SK-N-MC (cell line): Measurements from ENCODE around the gene EFNB2.

Source experiments
- DNase-seq: peaks from one replicate; pipeline ENCODE4 v3.0.0-alpha.2; 2011; ENCODE audit warnings: low read depth, low spot score
- H3K27ac ChIP-seq: fragments of 200-600 bp; sonication (generic); 2 replicates; pipeline ENCODE4 v1.5.1; 2016; ENCODE audit warnings: mixed run types
- H3K36me3 ChIP-seq: fragments of 200-600 bp; sonication (generic); 2 replicates; pipeline ENCODE4 v1.6.1; 2017; ENCODE audit warnings: antibody characterized with exemption, low read length, mixed read lengths; ENCODE audit not compliant: insufficient read depth
- H3K4me3 ChIP-seq: fragments of 200-600 bp; sonication (generic); 2 replicates; pipeline ENCODE4 v1.5.1; 2016
- H3K9ac ChIP-seq: fragments of 200-600 bp; sonication (generic); 2 replicates; pipeline ENCODE4 v1.8.0; 2017; ENCODE audit warnings: mixed run types, mixed read lengths; ENCODE audit not compliant: insufficient read length
- H3K9me3 ChIP-seq: fragments of 200-600 bp; sonication (generic); 2 replicates; pipeline ENCODE4 v1.6.1; 2017; ENCODE audit warnings: low read depth, mild to moderate bottlenecking, antibody characterized with exemption, low read length, moderate library complexity, mixed read lengths
- EZH2 ChIP-seq: fragments of 200-600 bp; sonication (generic); IDR thresholded peaks from one replicate; pipeline ENCODE4 v1.6.1; 2017; ENCODE audit warnings: antibody characterized with exemption
- FOXP2 ChIP-seq: optimal IDR thresholded peaks from 2 replicates; pipeline ENCODE3; 2011; ENCODE audit warnings: mild to moderate bottlenecking, moderate library complexity; ENCODE audit not compliant: insufficient read depth; ENCODE audit errors: extremely low read length, control extremely low read depth
- POLR2AphosphoS5 ChIP-seq: IDR thresholded peaks from 2 replicates; pipeline ENCODE4 v1.6.1; 2012; ENCODE audit warnings: mild to moderate bottlenecking, low read depth, low read length, borderline replicate concordance

The EFNB2 gene

GRCh38 chr13:106467427-106468122 lies 67.9 kb downstream of the EFNB2 start:
- Histone ChIP-seq H3K4me3 (no peak overlapping the region), H3K9ac (no peak overlapping the region), H3K36me3 (no peaks in the 10 kb centered on the region), H3K9me3 (no peaks in the 10 kb centered on the region), H3K27ac (no peak overlapping the region)
- TF ChIP-seq POLR2AphosphoS5: no peak
- TF ChIP-seq EZH2: no peak
- TF ChIP-seq FOXP2: no peak
- DNase-seq: no peak

- Histone ChIP-seq H3K36me3 (no peaks in the 10 kb centered on the region), H3K4me3 (no peak overlapping the region), H3K9me3 (no peaks in the 10 kb centered on the region), H3K27ac (no peak overlapping the region), H3K9ac (no peak overlapping the region)
- TF ChIP-seq FOXP2 (no peak), POLR2AphosphoS5 (no peak), EZH2 (no peak)
- no peak for DNase-seq
Measured at GRCh38 chr13:106466691-106467426, 68.6 kb downstream of the EFNB2 start.

GRCh38 chr13:106464076-106464475 lies 71.4 kb downstream of the EFNB2 start:
- no peak for DNase-seq
- no peaks in the 10 kb centered on the region for H3K9me3 ChIP-seq
- H3K27ac ChIP-seq: no peak overlapping the region
- TF ChIP-seq FOXP2: no peak
- TF ChIP-seq POLR2AphosphoS5: no peak
- no peak for TF ChIP-seq EZH2
- H3K4me3 ChIP-seq: no peak overlapping the region
- H3K9ac ChIP-seq: no peak overlapping the region
- no peaks in the 10 kb centered on the region for H3K36me3 ChIP-seq

DNA sequence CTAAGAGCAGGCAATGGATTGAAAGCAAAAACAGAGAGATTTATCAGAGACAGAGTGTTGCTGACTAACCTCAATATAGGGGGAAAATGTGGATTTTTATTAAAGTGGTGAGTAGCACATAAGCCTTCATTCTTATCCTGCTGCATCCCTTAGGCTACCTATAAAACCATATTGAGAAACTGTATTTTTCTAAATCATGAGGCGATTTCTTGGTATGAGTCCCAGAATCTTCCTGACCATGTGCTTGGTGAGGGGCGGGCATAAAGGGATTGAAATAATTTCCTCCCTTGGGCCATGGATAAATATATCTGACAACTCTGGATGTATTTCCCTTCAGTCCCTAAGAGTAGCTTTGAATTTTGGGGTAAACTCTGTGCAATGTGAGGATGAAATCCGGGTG lies 72.8 kb downstream of the EFNB2 start:
- no peak for DNase-seq
- no peaks in the 10 kb centered on the region for H3K36me3 ChIP-seq
- H3K9ac ChIP-seq: no peak overlapping the region
- no peaks in the 10 kb centered on the region for H3K9me3 ChIP-seq
- no peak overlapping the region for H3K4me3 ChIP-seq
- TF ChIP-seq POLR2AphosphoS5 (no peak), EZH2 (no peak), FOXP2 (no peak)
- no peak overlapping the region for H3K27ac ChIP-seq

- Histone ChIP-seq H3K27ac (no peak overlapping the region), H3K4me3 (no peak overlapping the region), H3K9me3 (no peaks in the 10 kb centered on the region), H3K9ac (no peak overlapping the region), H3K36me3 (no peaks in the 10 kb centered on the region)
- TF ChIP-seq POLR2AphosphoS5: no peak
- TF ChIP-seq EZH2: no peak
- TF ChIP-seq FOXP2: no peak
- no peak for DNase-seq
Measured at GRCh38 chr13:106455777-106456176, 79.7 kb downstream of the EFNB2 start.

DNA sequence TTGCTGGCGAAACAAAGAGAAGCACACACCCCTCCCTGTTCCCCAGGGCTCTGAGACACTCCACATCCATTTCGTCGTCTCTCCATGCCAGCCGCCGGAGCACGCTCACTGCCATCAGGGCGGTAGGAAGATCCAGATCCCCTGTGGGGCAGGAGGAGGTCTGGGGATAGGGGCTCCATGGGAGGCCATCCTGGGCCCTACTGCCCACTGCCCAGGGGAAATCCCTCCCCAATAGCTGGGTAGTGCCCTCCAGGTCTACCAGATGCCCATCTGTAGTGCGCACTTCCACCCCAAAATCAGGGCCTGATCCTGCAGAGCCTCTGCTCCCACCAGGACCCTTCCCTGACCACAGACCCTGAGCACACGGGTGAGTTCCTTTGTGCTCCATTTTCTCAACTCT lies 80.3 kb downstream of the EFNB2 start:
- Histone ChIP-seq H3K9ac (no peak overlapping the region), H3K36me3 (no peaks in the 10 kb centered on the region)
- no peak for TF ChIP-seq FOXP2
- TF ChIP-seq POLR2AphosphoS5: no peak
- TF ChIP-seq EZH2: no peak

DNA sequence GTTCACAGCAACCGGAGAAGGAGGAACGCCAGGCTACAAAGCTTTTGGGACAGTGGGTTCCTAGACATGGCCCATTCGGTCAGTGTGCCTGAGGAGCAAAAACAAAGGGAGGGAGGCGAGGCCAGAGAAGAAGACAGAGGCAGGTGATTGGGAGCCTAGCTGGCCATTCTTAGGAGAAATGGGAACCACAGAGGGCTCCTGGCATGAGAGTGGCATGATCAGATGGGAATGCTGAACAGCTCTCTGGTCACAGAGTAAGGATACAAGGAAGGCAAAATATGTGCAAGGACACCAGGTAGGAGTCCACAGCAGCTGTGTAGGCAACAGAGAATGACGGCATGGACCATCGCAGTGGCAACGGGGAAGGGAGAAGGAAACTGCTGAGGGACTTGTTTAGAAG lies 82.4 kb downstream of the EFNB2 start:
- no peak for DNase-seq
- Histone ChIP-seq H3K9me3 (no peaks in the 10 kb centered on the region), H3K36me3 (no peaks in the 10 kb centered on the region), H3K4me3 (no peak overlapping the region), H3K9ac (no peak overlapping the region), H3K27ac (no peak overlapping the region)
- TF ChIP-seq EZH2 (no peak), FOXP2 (no peak), POLR2AphosphoS5 (no peak)

More for the DNA sequence above, 80.3 kb downstream of the EFNB2 start:
- no peak overlapping the region for H3K4me3 ChIP-seq
- no peaks in the 10 kb centered on the region for H3K9me3 ChIP-seq
- no peak for DNase-seq
- no peak overlapping the region for H3K27ac ChIP-seq

DNA sequence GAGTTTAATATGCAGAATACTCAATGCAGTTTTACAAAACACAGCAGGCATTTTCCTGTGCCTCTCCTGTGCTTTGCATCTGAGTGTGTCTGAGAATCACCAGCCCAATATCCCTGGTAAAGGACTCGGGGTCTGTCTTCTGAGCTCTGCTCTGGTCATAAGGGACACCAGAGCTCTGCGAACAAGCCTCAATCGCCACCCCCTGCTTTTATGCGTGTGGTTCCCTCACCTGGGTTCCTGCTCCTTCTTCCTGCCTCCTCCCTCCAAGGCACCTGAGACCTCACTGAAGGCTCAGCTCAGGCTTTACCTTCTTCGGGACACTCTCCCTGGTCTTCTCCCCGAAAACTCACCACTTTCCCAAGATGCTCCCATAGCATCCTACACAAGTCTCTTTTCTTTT lies 84.5 kb downstream of the EFNB2 start:
- Histone ChIP-seq H3K27ac (no peak overlapping the region), H3K9ac (no peak overlapping the region), H3K9me3 (no peaks in the 10 kb centered on the region), H3K4me3 (no peak overlapping the region), H3K36me3 (no peaks in the 10 kb centered on the region)
- DNase-seq: no peak
- TF ChIP-seq FOXP2 (no peak), POLR2AphosphoS5 (no peak), EZH2 (no peak)

DNA sequence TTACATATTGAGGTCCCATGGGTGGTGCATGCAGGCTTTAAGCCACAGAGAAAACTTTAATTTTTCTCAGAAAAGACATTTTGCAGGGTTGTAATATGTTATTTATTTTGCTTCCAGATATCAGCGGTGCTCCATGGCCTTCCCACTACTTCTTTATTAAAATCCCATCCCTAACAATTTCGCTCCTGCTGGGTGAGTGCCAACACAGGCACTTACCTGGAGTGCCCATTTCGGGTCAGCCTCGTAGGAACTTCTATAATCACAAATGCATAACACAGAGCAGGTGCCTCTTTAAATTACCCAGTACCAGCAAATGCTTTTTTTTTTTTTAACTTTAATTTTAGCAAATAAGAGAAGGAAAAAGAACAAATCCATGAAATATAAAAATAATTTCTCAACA lies 86.4 kb downstream of the EFNB2 start:
- no peak overlapping the region for H3K9ac ChIP-seq
- no peak overlapping the region for H3K4me3 ChIP-seq
- H3K9me3 ChIP-seq: no peaks in the 10 kb centered on the region
- no peaks in the 10 kb centered on the region for H3K36me3 ChIP-seq
- no peak for DNase-seq
- no peak for TF ChIP-seq EZH2
- no peak for TF ChIP-seq FOXP2
- no peak for TF ChIP-seq POLR2AphosphoS5
- no peak overlapping the region for H3K27ac ChIP-seq
